ENCODE data around the gene INTS1.

DNA sequence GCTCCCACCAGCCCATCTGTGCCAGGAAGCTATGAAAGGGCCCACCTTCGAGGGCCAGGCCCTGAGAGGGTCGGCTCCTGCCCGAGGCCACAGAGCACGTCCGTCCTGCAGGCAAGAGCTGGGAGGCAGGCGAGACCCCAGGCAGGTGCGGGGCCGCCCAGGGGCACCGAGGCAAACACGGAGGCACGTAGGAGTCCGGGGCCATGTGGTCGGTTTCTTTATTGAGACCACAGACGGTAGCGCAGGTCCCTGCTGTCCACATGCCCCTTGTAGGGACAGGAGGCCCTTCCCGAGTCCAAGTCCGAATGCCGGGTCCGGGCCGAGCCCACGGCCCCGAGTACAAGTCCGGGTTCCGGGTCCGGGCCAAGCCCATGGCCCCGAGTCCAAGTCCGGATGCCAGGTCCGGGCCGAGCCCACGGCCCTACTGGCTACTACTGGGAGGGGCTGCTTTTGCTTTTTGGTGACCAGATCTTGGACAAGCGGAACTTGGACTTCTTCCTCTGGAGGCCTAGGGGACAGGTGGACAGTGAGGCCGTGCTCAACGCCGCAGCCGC is 69.9 kb downstream of the INTS1 start:
- TF ChIP-seq GATA2 (IDR thresholded peaks at IDR 0.05; ENCODE audit: low read depth, low read length) = no peak
- no peak for TF ChIP-seq GATA3 (IDR thresholded peaks at IDR 0.05; ENCODE audit: low read depth, low read length)
